HG02798 (cell line): ENCODE data around the gene CCDC66.

Experiments
- ATAC-seq: cut with Tn5 transposase; IDR thresholded peaks from one replicate; pipeline ENCODE4 v1.9.1; 2021; ENCODE audit warnings: mild to moderate bottlenecking; ENCODE audit not compliant: unreplicated experiment, poor library complexity

CCDC66 gene

GRCh38 chr3:56620371-56620770, 63.4 kb downstream of the CCDC66 start:
- no peak for ATAC-seq

- no peak for ATAC-seq
Observed at GRCh38 chr3:56621681-56622080, 64.7 kb downstream of the CCDC66 start.

GRCh38 chr3:56622381-56622780, 65.4 kb downstream of the CCDC66 start:
- no peak for ATAC-seq

GRCh38 chr3:56624725-56625124, 67.8 kb downstream of the CCDC66 start:
- no peak for ATAC-seq

GRCh38 chr3:56629047-56629446, 72.1 kb downstream of the CCDC66 start:
- no peak for ATAC-seq

GRCh38 chr3:56629451-56629850, 72.5 kb downstream of the CCDC66 start:
- ATAC-seq, result no peak

GRCh38 chr3:56630966-56631365, 74.0 kb downstream of the CCDC66 start:
- no peak for ATAC-seq

GRCh38 chr3:56633181-56633580, 76.2 kb downstream of the CCDC66 start:
- no peak for ATAC-seq

- ATAC-seq, result no peak
Observed at GRCh38 chr3:56633602-56634535, 76.9 kb downstream of the CCDC66 start.

GRCh38 chr3:56645407-56645806, 88.4 kb downstream of the CCDC66 start:
- no peak for ATAC-seq

GRCh38 chr3:56654460-56654859, 97.5 kb downstream of the CCDC66 start:
- ATAC-seq, result no peak

- ATAC-seq, result no peak
Observed at GRCh38 chr3:56655709-56656108, 98.7 kb downstream of the CCDC66 start.

GRCh38 chr3:56664823-56665222, 107.8 kb downstream of the CCDC66 start:
- ATAC-seq, result no peak

GRCh38 chr3:56667973-56668579, 111.1 kb downstream of the CCDC66 start:
- ATAC-seq, result no peak
